Trophoblast cell (in vitro differentiated cells and primary cell): ENCODE results near the gene PGLYRP4.
"Not testable (repeated sequence)": the region's sequence is repeated elsewhere in the genome, so short reads cannot be mapped to it uniquely, and the experiment has no call there.

Experiments used
- DNase-seq, 2 donors: peaks; one replicate each; pipeline ENCODE4 v3.0.0-alpha.2; 2016
- H2AFZ ChIP-seq: 2 replicates; pipeline ENCODE4 v1.6.1; 2013; ENCODE audit warnings: low read length, moderate library complexity, mild to moderate bottlenecking; ENCODE audit not compliant: insufficient read depth, poor library complexity
- H2AK5ac ChIP-seq: 2 replicates; pipeline ENCODE4 v1.6.1; 2013; ENCODE audit warnings: mild to moderate bottlenecking, low read length
- H2BK120ac ChIP-seq: 2 replicates; pipeline ENCODE4 v1.6.1; 2013; ENCODE audit warnings: low read length, mild to moderate bottlenecking, moderate library complexity; ENCODE audit not compliant: insufficient read depth, poor library complexity
- H2BK12ac ChIP-seq: 2 replicates; pipeline ENCODE4 v1.6.1; 2013; ENCODE audit warnings: mild to moderate bottlenecking, low read length, moderate library complexity
- H2BK5ac ChIP-seq: 2 replicates; pipeline ENCODE4 v1.6.1; 2013; ENCODE audit warnings: low read length, low read depth, moderate library complexity, mild to moderate bottlenecking; ENCODE audit not compliant: poor library complexity
- H3K14ac ChIP-seq: 2 replicates; pipeline ENCODE4 v1.6.1; 2013; ENCODE audit warnings: mild to moderate bottlenecking, low read length
- H3K18ac ChIP-seq: 2 replicates; pipeline ENCODE4 v1.6.1; 2013; ENCODE audit warnings: mild to moderate bottlenecking, low read length
- H3K23ac ChIP-seq: 2 replicates; pipeline ENCODE4 v1.6.1; 2013; ENCODE audit warnings: low read length
- H3K27ac ChIP-seq: 2 replicates; pipeline ENCODE4 v1.5.1; 2013; ENCODE audit warnings: low read depth, mild to moderate bottlenecking, inconsistent platforms, low read length, moderate library complexity
- H3K27me3 ChIP-seq: 2 replicates; pipeline ENCODE4 v1.6.1; 2013; ENCODE audit warnings: inconsistent platforms, mild to moderate bottlenecking, low read length, moderate library complexity; ENCODE audit not compliant: insufficient read depth
- H3K36me3 ChIP-seq, 2 experiments: 1 replicate in 1 of 2; 2 replicates in 1 of 2; pipeline ENCODE4 v1.6.1; 2013; ENCODE audit warnings: low read length in 2 of 2, mild to moderate bottlenecking in 2 of 2, moderate library complexity in 1 of 2; ENCODE audit not compliant: insufficient read depth in 2 of 2, control insufficient read depth in 1 of 2
- H3K4ac ChIP-seq: 2 replicates; pipeline ENCODE4 v1.6.1; 2013; ENCODE audit warnings: low read depth, mild to moderate bottlenecking, low read length, moderate library complexity
- H3K4me1 ChIP-seq, 2 experiments: 1 replicate in 1 of 2; 2 replicates in 1 of 2; pipeline ENCODE4 v1.6.1; 2013; ENCODE audit warnings: low read length in 2 of 2, mild to moderate bottlenecking in 2 of 2, moderate library complexity in 1 of 2; ENCODE audit not compliant: insufficient read depth in 2 of 2, control insufficient read depth in 1 of 2
- H3K4me2 ChIP-seq: 2 replicates; pipeline ENCODE4 v1.6.1; 2013; ENCODE audit warnings: inconsistent platforms, mild to moderate bottlenecking, low read length, moderate library complexity
- H3K4me3 ChIP-seq: 2 replicates; pipeline ENCODE4 v1.5.1; 2013; ENCODE audit warnings: mild to moderate bottlenecking, low read depth, low read length, inconsistent platforms
- H3K79me1 ChIP-seq: one replicate; pipeline ENCODE4 v1.6.1; 2013; ENCODE audit warnings: low read length
- H3K79me2 ChIP-seq: 2 replicates; pipeline ENCODE4 v1.6.1; 2013; ENCODE audit warnings: low read length, mild to moderate bottlenecking; ENCODE audit not compliant: control insufficient read depth, insufficient read depth, poor library complexity
- H3K9ac ChIP-seq: 2 replicates; pipeline ENCODE4 v1.6.1; 2013; ENCODE audit warnings: mild to moderate bottlenecking, low read length
- H3K9me3 ChIP-seq: 2 replicates; pipeline ENCODE4 v1.6.1; 2013; ENCODE audit warnings: low read depth, mild to moderate bottlenecking, control low read depth, inconsistent platforms, low read length; ENCODE audit not compliant: insufficient read depth
- H4K12ac ChIP-seq: 2 replicates; pipeline ENCODE4 v1.6.1; 2013; ENCODE audit warnings: low read depth, mild to moderate bottlenecking, low read length, moderate library complexity
- H4K8ac ChIP-seq: 2 replicates; pipeline ENCODE4 v1.6.1; 2013; ENCODE audit warnings: low read depth, mild to moderate bottlenecking, low read length, moderate library complexity
- H4K91ac ChIP-seq: one replicate; pipeline ENCODE4 v1.6.1; 2013; ENCODE audit warnings: low read depth, mild to moderate bottlenecking, low read length, moderate library complexity
- WGBS: extraction: QIAGEN DNeasy Blood & Tissue Kit; methylation state at CpG from one replicate; pipeline ENCODE4 v1.1.7; 2013; ENCODE audit warnings: missing lambda C conversion rate; ENCODE audit not compliant: insufficient read length, insufficient coverage; ENCODE audit errors: extremely low coverage; 5-methylcytosine and 5-hydroxymethylcytosine counted together

Gene PGLYRP4

DNA sequence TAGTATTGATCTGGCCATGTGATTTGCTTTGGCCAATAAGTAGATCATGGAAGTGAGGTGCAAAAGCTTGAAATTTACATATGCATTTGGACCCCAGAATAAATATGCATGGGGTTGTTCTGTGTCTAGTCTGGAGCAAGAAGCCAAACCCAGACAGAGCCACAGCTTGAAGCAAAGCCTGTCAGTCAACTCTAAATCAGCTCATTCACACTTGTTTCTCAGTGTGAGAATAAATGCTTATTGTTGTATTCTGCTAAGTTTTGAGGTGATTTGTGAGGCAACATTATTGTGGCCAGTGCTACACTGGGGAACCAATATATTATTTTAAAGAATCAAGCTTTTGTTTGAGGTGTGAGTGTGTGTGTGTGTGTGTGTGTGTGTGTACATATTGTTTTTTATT, 23.7 kb downstream of the PGLYRP4 start:
- Histone ChIP-seq H2BK120ac (no peak overlapping the region), H2AK5ac (no peak overlapping the region), H3K4ac (no peak overlapping the region), H3K14ac (no peak overlapping the region), H4K12ac (no peak overlapping the region), H3K4me1 (no peaks in the 10 kb centered on the region), H3K79me1 (no peaks in the 10 kb centered on the region), H3K9ac (no peak overlapping the region), H3K23ac (no peak overlapping the region), H3K36me3 (no peaks in the 10 kb centered on the region), H3K4me2 (no peak overlapping the region), H3K27me3 (no peaks in the 10 kb centered on the region), H2BK5ac (no peak overlapping the region), H2AFZ (no peak overlapping the region), H3K9me3 (peaks cover 3% of the 10 kb centered on the region), H3K27ac (no peak overlapping the region), H4K91ac (no peak overlapping the region), H3K18ac (no peak overlapping the region), H3K79me2 (no peaks in the 10 kb centered on the region), H3K4me3 (no peak overlapping the region), H2BK12ac (no peak overlapping the region), H4K8ac (no peak overlapping the region)
- DNase-seq, result no peak

DNA sequence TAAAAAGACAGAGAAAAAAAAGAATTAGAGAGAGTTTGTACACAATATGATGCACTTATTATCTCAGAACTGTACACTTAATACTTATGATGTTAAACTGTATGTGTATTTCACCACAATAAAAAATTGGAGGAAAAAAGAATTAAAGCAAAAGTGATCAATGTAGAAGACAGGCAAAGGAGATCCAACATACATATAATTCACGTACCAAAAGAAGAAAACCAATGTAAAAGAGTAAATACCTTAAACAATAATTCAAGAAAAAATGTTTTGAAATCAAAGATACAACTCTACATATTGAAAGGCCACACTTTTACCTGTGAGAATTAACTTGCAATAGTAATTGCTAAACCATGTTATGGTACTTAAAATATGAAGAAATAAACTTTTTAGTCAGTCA, 26.1 kb downstream of the PGLYRP4 start:
- no peak overlapping the region for H4K12ac ChIP-seq
- no peaks in the 10 kb centered on the region for H3K79me2 ChIP-seq
- no peak overlapping the region for H3K9ac ChIP-seq
- H3K36me3 ChIP-seq, result no peaks in the 10 kb centered on the region
- H3K4ac ChIP-seq, result no peak overlapping the region
- H3K4me3 ChIP-seq, result no peak overlapping the region
- H3K9me3 ChIP-seq, result peaks cover 3% of the 10 kb centered on the region
- H2AFZ ChIP-seq, result no peak overlapping the region
- H3K27me3 ChIP-seq, result no peaks in the 10 kb centered on the region
- H3K18ac ChIP-seq, result no peak overlapping the region
- no peak overlapping the region for H3K27ac ChIP-seq
- H4K8ac ChIP-seq, result no peak overlapping the region
- no peak overlapping the region for H2AK5ac ChIP-seq
- DNase-seq, result no peak
- H3K79me1 ChIP-seq, result no peaks in the 10 kb centered on the region
- H3K23ac ChIP-seq, result no peak overlapping the region
- no peak overlapping the region for H2BK120ac ChIP-seq
- H2BK12ac ChIP-seq, result no peak overlapping the region
- no peak overlapping the region for H3K4me2 ChIP-seq
- no peaks in the 10 kb centered on the region for H3K4me1 ChIP-seq
- H3K14ac ChIP-seq, result no peak overlapping the region
- no CpG with 5 or more reads among the region's 1 CpG for WGBS
- H2BK5ac ChIP-seq, result no peak overlapping the region
- no peak overlapping the region for H4K91ac ChIP-seq

DNA sequence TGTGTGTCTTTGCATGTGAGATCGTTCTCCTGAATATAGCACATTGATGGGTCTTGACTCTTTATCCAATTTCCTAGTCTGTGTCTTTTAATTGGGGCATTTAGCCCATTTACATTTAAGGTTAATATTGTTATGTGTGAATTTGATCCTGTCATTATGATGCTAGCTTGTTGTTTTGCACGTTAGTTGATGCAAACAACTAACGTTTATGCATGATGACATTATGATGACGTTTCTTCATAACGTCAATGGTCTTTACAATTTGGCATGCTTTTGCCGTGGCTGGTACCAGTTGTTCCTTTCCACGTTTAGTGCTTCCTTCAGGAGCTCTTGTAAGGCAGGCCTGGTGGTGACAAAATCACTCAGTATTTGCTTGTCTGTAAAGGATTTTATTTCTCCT, 30.5 kb downstream of the PGLYRP4 start:
- not testable (repeated sequence) for DNase-seq

DNA sequence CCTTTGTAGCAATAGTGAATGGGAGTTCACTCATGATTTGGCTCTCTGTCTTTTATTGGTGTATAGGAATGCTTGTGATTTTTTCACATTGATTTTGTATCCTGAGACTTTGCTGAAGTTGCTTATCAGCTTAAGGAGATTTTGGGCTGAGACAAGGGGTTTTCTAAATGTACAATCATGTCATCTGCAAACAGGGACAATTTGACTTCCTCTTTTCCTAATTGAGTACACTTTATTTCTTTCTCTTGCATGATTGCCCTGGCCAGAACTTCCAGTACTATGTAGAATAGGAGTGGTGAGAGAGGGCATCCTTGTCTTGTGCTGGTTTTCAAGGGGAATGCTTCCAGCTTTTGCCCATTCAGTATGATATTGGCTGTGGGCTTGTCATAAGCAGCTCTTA, 32.6 kb downstream of the PGLYRP4 start:
- not testable (repeated sequence) for H4K91ac ChIP-seq, H2AK5ac ChIP-seq, H3K18ac ChIP-seq, H2BK12ac ChIP-seq, H3K9ac ChIP-seq, H4K8ac ChIP-seq, H2AFZ ChIP-seq, H3K4ac ChIP-seq, H3K9me3 ChIP-seq, H3K4me1 ChIP-seq, H3K36me3 ChIP-seq, H3K79me2 ChIP-seq, H3K14ac ChIP-seq, H3K27me3 ChIP-seq, H2BK5ac ChIP-seq, H3K4me3 ChIP-seq, H3K27ac ChIP-seq, H3K23ac ChIP-seq, DNase-seq, H3K4me2 ChIP-seq, H4K12ac ChIP-seq, H2BK120ac ChIP-seq, H3K79me1 ChIP-seq

More for the DNA sequence above, 30.5 kb downstream of the PGLYRP4 start:
- not testable (repeated sequence) for H3K79me1 ChIP-seq, H3K9ac ChIP-seq, H3K4ac ChIP-seq, H3K27me3 ChIP-seq, H3K23ac ChIP-seq, H3K4me2 ChIP-seq, H3K4me3 ChIP-seq, H3K18ac ChIP-seq, H2BK120ac ChIP-seq, H3K36me3 ChIP-seq, H2AFZ ChIP-seq, H4K91ac ChIP-seq, H2BK5ac ChIP-seq, H3K4me1 ChIP-seq, H2BK12ac ChIP-seq, H2AK5ac ChIP-seq, H4K8ac ChIP-seq, H3K14ac ChIP-seq, H3K27ac ChIP-seq, H4K12ac ChIP-seq, H3K9me3 ChIP-seq, H3K79me2 ChIP-seq
- no CpG with 5 or more reads among the region's 7 CpGs for WGBS

DNA sequence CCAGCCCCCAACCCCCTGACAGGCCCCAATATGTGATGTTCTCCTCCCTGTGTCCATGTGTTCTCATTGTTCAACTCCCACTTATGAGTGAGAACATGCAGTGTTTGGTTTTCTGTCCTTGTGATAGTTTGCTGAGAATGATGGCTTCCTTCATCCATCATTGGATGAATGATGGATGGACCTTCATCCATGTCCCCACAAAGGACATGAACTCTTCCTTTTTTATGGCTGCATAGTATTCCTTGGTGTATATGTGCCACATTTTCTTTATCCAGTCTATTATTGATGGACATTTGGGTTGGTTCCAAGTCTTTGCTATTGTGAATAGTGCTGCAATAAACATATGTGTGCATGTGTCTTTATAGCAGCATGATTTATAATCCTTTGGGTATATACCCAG, 34.3 kb downstream of the PGLYRP4 start:
- not testable (repeated sequence) for H2BK12ac ChIP-seq, H3K4me2 ChIP-seq, DNase-seq, H3K79me1 ChIP-seq, H2AK5ac ChIP-seq, H3K27me3 ChIP-seq, H3K9me3 ChIP-seq, H4K8ac ChIP-seq, H3K4me1 ChIP-seq, H3K79me2 ChIP-seq, H4K91ac ChIP-seq, H3K4ac ChIP-seq, H3K36me3 ChIP-seq, H2AFZ ChIP-seq, H3K23ac ChIP-seq, H4K12ac ChIP-seq, H3K14ac ChIP-seq, H3K18ac ChIP-seq, H2BK120ac ChIP-seq, H3K27ac ChIP-seq, H2BK5ac ChIP-seq, H3K4me3 ChIP-seq, H3K9ac ChIP-seq
